Mucosa of rectum (tissue), 2 donors: ENCODE measurements around the gene CFB.
A peak's percentile ranks its signal among the peaks of the same experiment; 100 is the strongest.
"Not testable (repeated sequence)": the region's sequence is repeated elsewhere in the genome, so short reads cannot be mapped to it uniquely, and the experiment has no call there.

Experiments
- H3K27ac ChIP-seq, 2 donors: one replicate each; pipeline ENCODE4 v1.7.0; 2013; ENCODE audit warnings: inconsistent platforms in 2 of 2, low read depth in 2 of 2, low read length in 2 of 2
- H3K27me3 ChIP-seq, 2 donors: one replicate each; pipeline ENCODE4 v1.7.0; 2013; ENCODE audit warnings: low read length in 2 of 2; ENCODE audit not compliant: control insufficient read depth in 2 of 2, insufficient read depth in 2 of 2
- H3K36me3 ChIP-seq, 2 donors: one replicate each; pipeline ENCODE4 v1.7.0; 2013; ENCODE audit warnings: low read length in 2 of 2; ENCODE audit not compliant: control insufficient read depth in 2 of 2, insufficient read depth in 2 of 2
- H3K4me1 ChIP-seq, 2 donors: one replicate each; pipeline ENCODE4 v1.7.0; 2013; ENCODE audit warnings: low read length in 2 of 2, mild to moderate bottlenecking in 1 of 2; ENCODE audit not compliant: control insufficient read depth in 2 of 2, insufficient read depth in 2 of 2
- H3K4me3 ChIP-seq, 2 donors: one replicate each; pipeline ENCODE4 v1.7.0; 2013; ENCODE audit warnings: low read length in 2 of 2
- H3K9ac ChIP-seq, 2 donors: one replicate each; pipeline ENCODE4 v1.7.0; 2013; ENCODE audit warnings: low read length in 2 of 2, low read depth in 1 of 2, mild to moderate bottlenecking in 1 of 2
- H3K9me3 ChIP-seq, 2 donors: one replicate each; pipeline ENCODE4 v1.7.0; 2013; ENCODE audit warnings: low read length in 2 of 2; ENCODE audit not compliant: control insufficient read depth in 2 of 2
- donor health status: healthy.
- donor health status: Normal muscosa, but diverticular disease.

The CFB gene

DNA sequence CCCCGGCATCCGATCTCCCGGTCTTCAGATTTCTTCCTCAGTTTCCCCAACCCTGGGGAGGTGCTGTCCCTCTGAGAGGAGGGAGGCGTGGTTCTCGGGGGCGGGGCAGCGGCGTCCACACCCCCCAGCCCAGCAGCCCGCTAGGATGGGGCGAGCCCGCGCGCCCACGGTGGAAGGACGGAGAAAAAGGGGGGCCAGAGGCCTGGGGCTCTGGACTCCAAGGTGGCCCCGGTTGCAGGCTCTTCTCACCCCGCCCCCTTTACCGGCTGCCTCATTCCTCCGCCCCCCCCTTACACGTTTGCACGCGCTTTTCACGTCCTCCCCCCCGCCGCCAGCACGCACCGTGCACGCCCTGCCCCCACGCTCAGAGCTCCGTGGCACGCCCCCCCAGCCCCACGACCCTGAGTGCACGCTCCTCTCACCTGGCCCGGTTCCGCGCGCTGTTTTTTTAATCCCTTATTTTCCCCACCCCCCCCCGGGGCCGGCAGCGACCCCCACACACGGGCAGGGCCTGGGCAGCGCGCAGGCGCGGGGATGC lies 44.4 kb upstream of the CFB start:
- H3K9ac ChIP-seq, result peak overlapping the region in 1 of 2 donors; percentile 48
- peak overlapping the region; percentile 77 to 81 for H3K27ac ChIP-seq
- no peaks in the 10 kb centered on the region for H3K36me3 ChIP-seq
- H3K4me3 ChIP-seq, result peak overlapping the region; percentile 48 to 80
- no peaks in the 10 kb centered on the region for H3K9me3 ChIP-seq
- H3K27me3 ChIP-seq, result peaks cover 0 to 3% of the 10 kb centered on the region in 2 donors
- peaks cover 18 to 20% of the 10 kb centered on the region in 2 donors for H3K4me1 ChIP-seq

DNA sequence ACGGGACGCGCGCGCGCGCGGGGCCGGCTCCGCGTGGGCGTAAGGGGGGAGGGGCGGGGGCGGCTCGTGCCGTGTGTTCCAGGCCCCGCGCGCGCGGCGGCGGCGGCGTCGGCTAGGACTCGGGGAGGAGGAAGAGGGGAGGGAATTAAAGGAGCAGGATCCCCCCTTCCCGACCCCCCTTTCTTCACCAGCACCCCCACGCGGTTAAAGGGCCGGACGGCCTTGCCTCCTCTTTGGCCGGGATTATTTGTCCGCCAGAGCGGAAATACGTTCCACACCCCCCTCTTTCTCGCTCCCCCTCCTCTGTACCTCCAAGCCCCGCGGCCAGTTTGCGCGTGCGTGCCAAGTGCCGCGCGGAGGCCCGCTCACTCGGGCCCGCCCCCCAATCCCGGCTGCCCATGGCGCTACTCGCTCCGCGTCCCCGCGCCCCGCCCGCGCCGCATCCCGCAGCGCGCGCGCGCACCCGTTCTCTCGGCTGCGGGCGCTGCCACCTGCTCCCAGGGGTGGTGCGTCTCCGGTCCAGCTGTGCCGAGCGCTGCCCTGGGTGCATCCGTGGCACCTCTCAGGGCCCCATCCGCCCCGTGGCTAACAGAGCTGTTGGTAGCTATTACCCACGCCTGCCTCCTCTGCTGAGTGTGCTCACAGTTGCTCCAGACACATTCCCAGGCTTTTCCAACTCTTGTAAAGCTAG lies 43.8 kb upstream of the CFB start, which contains the start of gene ZBTB12:
ZBTB12 (minus strand) TSS at position 134 of the 691 bp plus-strand sequence. CDS start 781 bp downstream, outside the sequence.
- peak within 1 kb of the TSS; percentile 74 to 80 for H3K4me3 ChIP-seq
- peaks cover 0 to 3% of the 10 kb centered on the region in 2 donors for H3K27me3 ChIP-seq
- H3K36me3 ChIP-seq, result no peaks in the 10 kb centered on the region
- peak within 1 kb of the TSS; percentile 77 to 81 for H3K27ac ChIP-seq
- peak within 1 kb of the TSS; percentile 72 to 85 for H3K9ac ChIP-seq
- H3K9me3 ChIP-seq, result no peaks in the 10 kb centered on the region
- H3K4me1 ChIP-seq, result peaks cover 14 to 20% of the 10 kb centered on the region in 2 donors

DNA sequence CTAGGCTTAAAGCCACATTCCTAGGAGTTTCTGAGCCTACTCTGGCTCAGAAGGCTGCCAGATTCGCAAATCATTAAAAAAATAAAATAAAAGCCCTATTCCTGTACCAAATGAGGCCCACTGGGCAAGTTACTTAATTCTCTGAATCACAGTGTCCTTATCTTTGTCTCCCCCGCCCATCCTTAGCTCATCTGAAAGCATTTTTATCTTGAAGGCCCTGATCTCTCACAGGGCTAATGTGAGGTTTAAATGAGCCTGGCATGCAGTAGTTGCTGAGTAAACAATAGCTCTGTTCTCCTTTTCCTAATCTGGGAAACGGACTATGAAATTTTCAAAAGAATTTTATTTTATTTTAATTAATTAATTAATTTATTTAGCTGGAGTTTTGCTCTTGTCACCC lies 41.9 kb upstream of the CFB start:
- Histone ChIP-seq H3K27me3 (peaks cover 0 to 3% of the 10 kb centered on the region in 2 donors), H3K9ac (no peak overlapping the region), H3K36me3 (no peaks in the 10 kb centered on the region), H3K4me1 (peaks cover 11 to 12% of the 10 kb centered on the region in 2 donors), H3K9me3 (no peaks in the 10 kb centered on the region), H3K27ac (no peak overlapping the region), H3K4me3 (no peak overlapping the region)

DNA sequence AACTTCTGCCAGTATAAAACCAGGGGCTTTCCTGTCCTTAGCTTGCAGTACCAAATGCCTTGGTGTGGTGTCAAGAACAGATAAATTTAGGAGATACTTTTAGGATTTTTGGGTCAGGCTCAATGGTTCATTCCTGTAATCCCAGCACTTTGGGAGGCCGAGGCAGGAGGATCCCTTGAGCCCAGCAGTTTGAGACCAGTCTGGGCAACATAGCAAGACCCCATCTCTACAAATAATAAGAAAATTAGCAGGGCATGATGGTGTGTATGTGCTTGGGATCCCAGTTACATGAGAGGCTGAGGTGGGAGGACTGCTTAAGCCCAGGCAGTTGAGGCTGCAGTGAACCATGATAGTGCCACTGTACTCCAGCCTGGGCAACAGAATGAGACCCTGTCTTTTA lies 40.9 kb upstream of the CFB start:
- Histone ChIP-seq H3K4me1 (peaks cover 11 to 12% of the 10 kb centered on the region in 2 donors), H3K4me3 (no peak overlapping the region), H3K27ac (no peak overlapping the region)

DNA sequence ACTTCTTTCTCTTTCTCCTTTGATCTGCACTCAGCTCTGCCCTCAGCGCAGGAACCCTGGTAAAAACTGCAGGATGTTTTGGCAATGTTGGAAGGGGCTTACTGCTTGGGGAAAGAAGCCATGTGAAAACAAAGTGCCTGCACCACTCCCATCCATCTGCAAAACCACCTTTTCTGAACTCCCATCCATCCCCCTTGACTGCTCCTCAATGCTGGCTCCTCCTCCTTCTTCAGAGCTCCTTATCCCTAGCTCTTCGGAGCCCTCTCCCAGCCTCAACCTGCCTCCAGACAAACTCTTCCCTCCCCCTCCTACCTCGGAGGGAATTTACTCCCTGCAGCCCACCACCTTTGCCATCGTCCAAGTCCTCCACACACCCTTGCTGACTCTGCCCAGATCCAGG lies 39.8 kb upstream of the CFB start:
- Histone ChIP-seq H3K4me3 (no peak overlapping the region), H3K4me1 (peaks cover 7 to 10% of the 10 kb centered on the region in 2 donors), H3K27ac (no peak overlapping the region), H3K9ac (no peak overlapping the region), H3K27me3 (peaks cover 0 to 3% of the 10 kb centered on the region in 2 donors), H3K9me3 (no peaks in the 10 kb centered on the region), H3K36me3 (no peaks in the 10 kb centered on the region)

More for the DNA sequence above, 40.9 kb upstream of the CFB start:
- no peaks in the 10 kb centered on the region for H3K9me3 ChIP-seq
- no peak overlapping the region for H3K9ac ChIP-seq
- peaks cover 0 to 3% of the 10 kb centered on the region in 2 donors for H3K27me3 ChIP-seq
- no peaks in the 10 kb centered on the region for H3K36me3 ChIP-seq

DNA sequence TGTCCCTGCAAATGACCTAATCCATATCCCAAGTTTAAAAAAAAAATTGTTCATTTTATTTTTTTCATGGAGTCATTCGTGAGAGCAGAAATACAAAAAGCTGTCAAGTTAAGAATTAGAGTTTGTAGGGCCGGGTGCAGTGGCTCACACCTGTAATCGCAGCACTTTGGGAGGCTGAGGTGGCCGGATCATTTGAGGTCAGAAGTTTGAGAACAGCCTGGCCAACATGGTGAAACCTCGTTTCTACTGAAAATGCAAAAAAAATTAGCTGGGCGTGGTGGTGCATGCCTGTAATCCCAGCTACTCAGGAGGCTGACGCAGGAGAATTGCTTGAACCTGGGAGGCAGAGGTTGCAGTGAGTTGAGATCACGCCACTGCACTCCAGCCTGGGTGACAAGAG lies 39.2 kb upstream of the CFB start:
- not testable (repeated sequence) for H3K4me3 ChIP-seq, H3K27ac ChIP-seq, H3K9ac ChIP-seq

DNA sequence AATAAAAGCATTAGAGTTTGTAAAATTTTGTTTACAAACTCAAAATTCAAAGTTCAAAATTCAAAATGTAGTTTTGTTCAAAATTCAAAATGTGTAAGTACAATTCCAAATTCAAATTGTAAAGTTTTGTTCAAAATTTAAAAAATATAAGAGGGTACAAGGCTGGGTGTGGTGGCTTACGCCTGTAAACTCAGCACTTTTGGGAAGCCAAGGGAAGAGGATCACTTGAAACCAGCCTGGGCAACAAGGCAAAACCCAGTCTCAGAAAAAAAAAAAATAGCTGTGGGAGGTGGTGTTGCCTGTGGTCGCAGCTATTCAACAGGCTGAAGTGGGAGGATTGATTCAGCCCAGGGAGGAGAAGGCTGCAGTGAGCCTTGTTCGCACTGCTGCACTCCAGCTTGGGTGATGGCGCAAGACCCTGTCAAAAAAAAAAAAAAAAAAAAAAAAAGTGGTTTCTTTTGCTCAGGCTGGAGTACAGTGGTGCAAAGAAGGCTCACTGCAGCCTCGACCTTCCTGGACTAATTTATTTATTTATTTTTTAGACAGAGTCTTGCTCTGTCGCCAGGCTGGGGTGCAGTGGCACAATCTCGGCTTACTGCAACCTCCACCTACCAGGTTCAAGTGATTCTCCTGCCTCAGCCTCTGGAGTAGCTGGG lies 38.6 kb upstream of the CFB start:
- no peaks in the 10 kb centered on the region for H3K36me3 ChIP-seq
- H3K9ac ChIP-seq, result no peak overlapping the region
- peaks cover 0 to 3% of the 10 kb centered on the region in 2 donors for H3K27me3 ChIP-seq
- no peak overlapping the region for H3K4me3 ChIP-seq
- H3K27ac ChIP-seq, result no peak overlapping the region
- peaks cover 6% of the 10 kb centered on the region in 2 donors for H3K4me1 ChIP-seq
- H3K9me3 ChIP-seq, result no peaks in the 10 kb centered on the region

More for the DNA sequence above, 39.2 kb upstream of the CFB start:
- H3K9me3 ChIP-seq, H3K4me1 ChIP-seq, H3K36me3 ChIP-seq, H3K27me3 ChIP-seq: not testable (repeated sequence)

DNA sequence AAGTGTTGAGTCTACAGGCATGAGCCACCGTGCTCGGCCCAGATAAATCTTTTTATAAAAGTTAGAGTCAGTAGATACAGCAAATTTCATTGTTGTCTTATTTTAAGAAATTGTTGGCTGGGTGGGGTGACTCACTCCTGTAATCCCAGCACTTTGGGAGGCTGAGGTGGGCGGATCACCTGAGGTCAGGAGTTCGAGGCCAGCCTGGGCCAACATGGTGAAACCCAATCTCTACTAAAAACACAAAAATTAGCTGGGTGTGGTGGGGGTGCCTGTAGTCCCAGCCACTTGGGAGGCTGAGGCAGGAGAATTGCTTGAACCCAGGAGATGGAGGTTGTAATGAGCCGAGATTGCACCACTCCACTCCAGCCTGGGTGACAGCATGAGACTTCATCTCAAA lies 37.6 kb upstream of the CFB start:
- H3K9me3 ChIP-seq, H3K4me3 ChIP-seq, H3K27me3 ChIP-seq, H3K4me1 ChIP-seq, H3K9ac ChIP-seq, H3K36me3 ChIP-seq, H3K27ac ChIP-seq: not testable (repeated sequence)

DNA sequence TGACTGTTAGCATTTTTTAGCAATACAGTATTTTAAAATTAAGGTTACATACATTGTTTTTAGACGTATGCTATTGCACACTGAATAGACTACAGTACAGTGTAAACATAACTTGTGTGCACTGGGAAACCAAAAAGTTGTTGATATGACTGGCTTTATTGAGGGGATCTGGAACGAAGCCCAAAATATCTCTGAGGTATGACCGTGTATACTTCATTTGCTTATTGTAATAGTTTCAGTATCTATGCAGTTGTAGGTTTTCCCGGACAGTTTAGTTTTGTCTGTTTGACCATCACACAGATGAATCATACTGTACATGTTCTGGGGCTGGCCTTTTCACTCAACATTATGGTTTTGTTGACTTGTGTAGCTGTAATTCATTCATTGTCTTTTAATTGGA lies 37.1 kb upstream of the CFB start:
- Histone ChIP-seq H3K36me3 (no peaks in the 10 kb centered on the region), H3K9ac (no peak overlapping the region), H3K27ac (no peak overlapping the region), H3K27me3 (peaks cover 0 to 3% of the 10 kb centered on the region in 2 donors), H3K4me3 (no peak overlapping the region), H3K4me1 (no peaks in the 10 kb centered on the region), H3K9me3 (no peaks in the 10 kb centered on the region)

DNA sequence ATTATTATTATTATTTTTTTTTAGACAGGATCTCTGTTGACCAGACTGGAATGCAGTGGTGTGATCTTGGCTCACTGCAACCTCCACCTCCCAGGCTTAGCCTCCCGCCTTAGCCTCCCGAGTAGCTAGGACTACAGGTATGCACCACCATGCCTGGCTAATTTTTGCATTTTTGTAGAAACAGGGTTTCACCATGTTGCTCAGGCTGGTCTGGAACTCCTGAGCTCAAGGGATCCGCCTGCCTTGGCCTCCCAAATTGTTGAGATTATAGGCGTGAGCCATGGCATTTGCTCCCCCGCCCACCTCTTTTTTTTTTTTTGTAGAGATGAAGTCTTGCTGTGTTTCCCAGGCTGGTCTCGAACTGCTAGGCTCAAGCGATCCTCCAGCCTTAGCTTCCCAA lies 36.6 kb upstream of the CFB start:
- H3K4me3 ChIP-seq, H3K9ac ChIP-seq, H3K9me3 ChIP-seq, H3K27me3 ChIP-seq, H3K27ac ChIP-seq, H3K4me1 ChIP-seq, H3K36me3 ChIP-seq: not testable (repeated sequence)
